K562 (cell line): Measurements from ENCODE around the gene FAM32A. TPM values are rescaled to one million over a fixed set of nuclear protein-coding genes. Genes with fewer than 3 reads are reported as not detected.
A peak's percentile ranks its signal among the peaks of the same experiment; 100 is the strongest.

Source experiments
- CREB1 ChIP-seq, 2 experiments: sonication (generic) in 1 of 2; formaldehyde crosslinking in 1 of 2; IDR thresholded peaks; 2 replicates each; pipeline versions ENCODE4 v1.6.1 to v1.8.0; 2012 to 2022; ENCODE audit warnings: inconsistent platforms in 1 of 2, mild to moderate bottlenecking in 1 of 2, missing genetic modification reagents in 1 of 2, moderate library complexity in 1 of 2
- CREBBP ChIP-seq: IDR thresholded peaks from one replicate; pipeline ENCODE4 v1.6.1; 2012; ENCODE audit warnings: low read depth, mild to moderate bottlenecking, control low read depth, inconsistent platforms, low read length
- CXXC5 ChIP-seq: fragments of 250-450 bp; sonication (Bioruptor Pico); IDR thresholded peaks from 2 replicates; pipeline ENCODE4 v1.8.0; 2022; ENCODE audit warnings: inconsistent platforms, mild to moderate bottlenecking, moderate library complexity
- DIDO1 ChIP-seq: fragments of 450-650 bp; IDR thresholded peaks from 2 replicates; pipeline ENCODE4 v1.6.1; 2016; ENCODE audit warnings: low read depth, missing biosample characterization, missing genetic modification characterization
- GATAD2A ChIP-seq: fragments of 450-650 bp; IDR thresholded peaks from 2 replicates; pipeline ENCODE4 v1.6.1; 2017
- HDAC2 ChIP-seq: fragments of 450-650 bp; IDR thresholded peaks from 2 replicates; pipeline ENCODE4 v1.6.1; 2016; ENCODE audit warnings: mild to moderate bottlenecking
- KDM1A ChIP-seq, 2 experiments: fragments of 450-650 bp; IDR thresholded peaks; 2 replicates each; pipeline ENCODE4 v1.6.1; 2016; ENCODE audit warnings: mild to moderate bottlenecking in 2 of 2
- MTA3 ChIP-seq: fragments of 450-650 bp; formaldehyde crosslinking; IDR thresholded peaks from 2 replicates; pipeline ENCODE4 v1.6.1; 2017; ENCODE audit warnings: mild to moderate bottlenecking, borderline replicate concordance
- NR2C1 ChIP-seq, 2 experiments: fragments of 450-650 bp; IDR thresholded peaks; 2 replicates each; pipeline ENCODE4 v1.6.1; 2017; ENCODE audit warnings: mild to moderate bottlenecking in 2 of 2, antibody characterized with exemption in 1 of 2, inconsistent platforms in 1 of 2, missing compliant biosample characterization in 1 of 2, missing genetic modification characterization in 1 of 2
- POU5F1 ChIP-seq: fragments of 150-350 bp; IDR thresholded peaks from 2 replicates; pipeline ENCODE4 v1.6.1; 2014; ENCODE audit warnings: borderline replicate concordance, low read length, low read depth, mild to moderate bottlenecking; ENCODE audit not compliant: partially characterized antibody
- RBFOX2 ChIP-seq: fragments of 200-400 bp; formaldehyde crosslinking; IDR thresholded peaks from 2 replicates; pipeline ENCODE4 v1.6.1; 2017; ENCODE audit warnings: low read depth, mild to moderate bottlenecking, low read length, moderate library complexity
- RBM22 ChIP-seq: fragments of 200-400 bp; formaldehyde crosslinking; IDR thresholded peaks from 2 replicates; pipeline ENCODE4 v1.6.1; 2018; ENCODE audit warnings: low read length, low read depth; ENCODE audit not compliant: poor library complexity, severe bottlenecking
- SP1 ChIP-seq: sonication (generic); formaldehyde crosslinking; IDR thresholded peaks from 2 replicates; pipeline ENCODE4 v1.8.1; 2022; ENCODE audit warnings: mild to moderate bottlenecking, missing genetic modification reagents
- TBP ChIP-seq: optimal IDR thresholded peaks from 2 replicates; pipeline ENCODE3; 2011; ENCODE audit warnings: low read depth, low read length, improper control_type of control experiment
- TGIF2 ChIP-seq: sonication (generic); formaldehyde crosslinking; IDR thresholded peaks from 2 replicates; pipeline ENCODE4 v1.8.1; 2022; ENCODE audit warnings: mild to moderate bottlenecking, missing genetic modification reagents, moderate library complexity
- ZBTB17 ChIP-seq: fragments of 450-650 bp; formaldehyde crosslinking; IDR thresholded peaks from 2 replicates; pipeline ENCODE4 v1.4.0; 2020; ENCODE audit warnings: mild to moderate bottlenecking
- ZNF551 ChIP-seq: fragments of 250-450 bp; sonication (Bioruptor Pico); IDR thresholded peaks from 2 replicates; pipeline ENCODE4 v1.5.0; 2021; ENCODE audit warnings: mild to moderate bottlenecking, moderate library complexity
- ZNF668 ChIP-seq: fragments of 250-450 bp; sonication (Bioruptor Pico); IDR thresholded peaks from 2 replicates; pipeline ENCODE4 v1.8.0; 2022; ENCODE audit warnings: mild to moderate bottlenecking, inconsistent platforms
- polyA plus RNA-seq, 8 experiments: library from polyadenylated mRNA; depleted of rRNA in 4 of 8; stranded (reverse) in 5 of 8; unstranded in 3 of 8; fragments of >200 nt; fragmentation: Nextera tagmentation in 2 of 8; fragmentation: Illumina TruSeq in 1 of 8; extraction: Ambion mirVana in 2 of 8; extraction: Trizol in 1 of 8; gene quantifications; 2 replicates each; pipeline versions ENCODE4 v1.2.1 to v1.2.3, GENCODE V29; 2011 to 2014; ENCODE audit warnings: inconsistent platforms in 1 of 8, missing spikeins in 1 of 8
- total RNA-seq, 7 experiments: library from RNA; depleted of rRNA in 6 of 7; stranded (reverse); fragments of >200 nt in 6 of 7; fragmentation: Illumina TruSeq in 2 of 7; extraction: Trizol in 2 of 7; gene quantifications; 2 replicates each; pipeline versions ENCODE4 v1.2.1 to v1.2.3, GENCODE V29; 2011 to 2021; ENCODE audit warnings: low replicate concordance in 1 of 7
- TF ChIP-seq, protein P1 (sequence below): fragments of 200-800 bp; sonication (Bioruptor generic); IDR thresholded peaks from 2 replicates; pipeline ENCODE4 v1.6.1; 2016; ENCODE audit warnings: missing genetic modification characterization, missing compliant biosample characterization
- TF ChIP-seq, protein P2 (sequence below): sonication (generic); formaldehyde crosslinking; IDR thresholded peaks from 2 replicates; pipeline ENCODE4 v1.9.0; 2022; ENCODE audit warnings: mild to moderate bottlenecking, missing genetic modification reagents

The FAM32A gene
- total and polyA plus RNA-seq, 9 of the 15 experiments (the other 6 are each of a cell fraction or from before 2014, with no cell fraction given) = 30.7 to 96.7 (median 73.7) TPM

DNA sequence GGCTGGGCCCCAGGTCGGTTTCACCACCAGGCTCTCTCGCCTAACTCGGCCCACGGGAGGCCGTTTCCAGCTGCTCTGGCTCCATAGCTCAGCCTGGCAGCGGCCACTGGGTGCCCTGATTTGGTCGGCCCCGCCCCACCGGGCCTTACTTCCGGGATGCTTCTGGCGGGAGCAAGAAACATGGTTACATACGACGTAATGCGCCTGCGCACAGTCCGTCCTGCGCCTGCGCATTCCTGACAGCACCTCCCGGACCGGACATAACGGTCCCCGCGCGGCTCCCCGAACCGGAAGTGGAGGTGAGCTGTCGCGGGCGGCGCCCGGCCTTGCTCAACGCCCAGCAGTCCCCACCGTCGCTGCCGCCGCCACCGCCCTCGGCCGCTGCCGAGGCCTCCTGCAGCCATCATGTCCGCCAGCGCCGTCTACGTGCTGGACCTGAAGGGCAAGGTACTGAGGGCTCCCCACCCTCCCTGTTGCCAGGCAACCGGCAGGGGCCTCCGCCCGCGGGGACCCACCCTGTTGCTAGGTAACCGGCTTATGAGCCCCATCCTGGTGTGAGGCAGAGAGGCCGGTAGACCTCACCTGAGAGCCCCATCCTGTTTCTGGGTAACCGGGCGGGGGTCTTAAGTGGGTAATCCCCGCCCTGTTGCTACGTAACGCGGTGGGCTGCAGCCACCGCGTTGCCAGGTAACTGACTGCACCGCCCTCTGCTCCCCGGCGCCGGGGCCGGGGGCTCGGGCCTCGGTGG lies 12.6 kb downstream of the FAM32A start, which contains the start of gene AP1M1 (continued):
- TF ChIP-seq KDM1A (IDR thresholded peaks at IDR 0.05) = peak; percentile 66 to 70; a peak in 3 of 4 replicates
- TF ChIP-seq, protein P1, sequence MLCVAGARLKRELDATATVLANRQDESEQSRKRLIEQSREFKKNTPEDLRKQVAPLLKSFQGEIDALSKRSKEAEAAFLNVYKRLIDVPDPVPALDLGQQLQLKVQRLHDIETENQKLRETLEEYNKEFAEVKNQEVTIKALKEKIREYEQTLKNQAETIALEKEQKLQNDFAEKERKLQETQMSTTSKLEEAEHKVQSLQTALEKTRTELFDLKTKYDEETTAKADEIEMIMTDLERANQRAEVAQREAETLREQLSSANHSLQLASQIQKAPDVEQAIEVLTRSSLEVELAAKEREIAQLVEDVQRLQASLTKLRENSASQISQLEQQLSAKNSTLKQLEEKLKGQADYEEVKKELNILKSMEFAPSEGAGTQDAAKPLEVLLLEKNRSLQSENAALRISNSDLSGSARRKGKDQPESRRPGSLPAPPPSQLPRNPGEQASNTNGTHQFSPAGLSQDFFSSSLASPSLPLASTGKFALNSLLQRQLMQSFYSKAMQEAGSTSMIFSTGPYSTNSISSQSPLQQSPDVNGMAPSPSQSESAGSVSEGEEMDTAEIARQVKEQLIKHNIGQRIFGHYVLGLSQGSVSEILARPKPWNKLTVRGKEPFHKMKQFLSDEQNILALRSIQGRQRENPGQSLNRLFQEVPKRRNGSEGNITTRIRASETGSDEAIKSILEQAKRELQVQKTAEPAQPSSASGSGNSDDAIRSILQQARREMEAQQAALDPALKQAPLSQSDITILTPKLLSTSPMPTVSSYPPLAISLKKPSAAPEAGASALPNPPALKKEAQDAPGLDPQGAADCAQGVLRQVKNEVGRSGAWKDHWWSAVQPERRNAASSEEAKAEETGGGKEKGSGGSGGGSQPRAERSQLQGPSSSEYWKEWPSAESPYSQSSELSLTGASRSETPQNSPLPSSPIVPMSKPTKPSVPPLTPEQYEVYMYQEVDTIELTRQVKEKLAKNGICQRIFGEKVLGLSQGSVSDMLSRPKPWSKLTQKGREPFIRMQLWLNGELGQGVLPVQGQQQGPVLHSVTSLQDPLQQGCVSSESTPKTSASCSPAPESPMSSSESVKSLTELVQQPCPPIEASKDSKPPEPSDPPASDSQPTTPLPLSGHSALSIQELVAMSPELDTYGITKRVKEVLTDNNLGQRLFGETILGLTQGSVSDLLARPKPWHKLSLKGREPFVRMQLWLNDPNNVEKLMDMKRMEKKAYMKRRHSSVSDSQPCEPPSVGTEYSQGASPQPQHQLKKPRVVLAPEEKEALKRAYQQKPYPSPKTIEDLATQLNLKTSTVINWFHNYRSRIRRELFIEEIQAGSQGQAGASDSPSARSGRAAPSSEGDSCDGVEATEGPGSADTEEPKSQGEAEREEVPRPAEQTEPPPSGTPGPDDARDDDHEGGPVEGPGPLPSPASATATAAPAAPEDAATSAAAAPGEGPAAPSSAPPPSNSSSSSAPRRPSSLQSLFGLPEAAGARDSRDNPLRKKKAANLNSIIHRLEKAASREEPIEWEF = no peak
- TF ChIP-seq, protein P2, sequence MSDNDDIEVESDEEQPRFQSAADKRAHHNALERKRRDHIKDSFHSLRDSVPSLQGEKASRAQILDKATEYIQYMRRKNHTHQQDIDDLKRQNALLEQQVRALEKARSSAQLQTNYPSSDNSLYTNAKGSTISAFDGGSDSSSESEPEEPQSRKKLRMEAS = peak; percentile 46; the same call in 1 of the 2 replicates
- peak; percentile 94 for TF ChIP-seq ZBTB17 (CRISPR knock-in tag)
- no peak for TF ChIP-seq ZNF551 (CRISPR knock-in tag)
- no peak for TF ChIP-seq DIDO1 (tag)
- peak; percentile 94; the same call in 1 of the 2 replicates for TF ChIP-seq HDAC2
- no peak; the same call in 1 of the 2 replicates for TF ChIP-seq MTA3
- no peak for TF ChIP-seq ZNF668 (CRISPR knock-in tag)
- no peak for TF ChIP-seq CREB1 (IDR thresholded peaks at IDR 0.05)
- no peak for TF ChIP-seq CREB1 (CRISPR knock-in tag; IDR thresholded peaks at IDR 0.05)
- TF ChIP-seq GATAD2A = no peak
- peak; percentile 88 for TF ChIP-seq RBFOX2
- no peak for TF ChIP-seq CREBBP
- TF ChIP-seq POU5F1 = peak; percentile 76
- peak; percentile 74 for TF ChIP-seq RBM22
- TF ChIP-seq TBP = peak; percentile 41
- TF ChIP-seq NR2C1 (IDR thresholded peaks at IDR 0.05) = no peak
- TF ChIP-seq NR2C1 (tag; IDR thresholded peaks at IDR 0.05) = no peak
- peak; percentile 71 for TF ChIP-seq CXXC5 (CRISPR knock-in tag)
- TF ChIP-seq SP1 (CRISPR knock-in tag) = peak; percentile 75
- TF ChIP-seq TGIF2 = no peak
